K562 (cell line): ENCODE data around the gene APC2. TPM values are rescaled to one million over a fixed set of nuclear protein-coding genes. Genes with fewer than 3 reads are reported as not detected.

Experiments used
- BRD4 ChIP-seq: fragments of 200-600 bp; sonication (generic); IDR thresholded peaks from 2 replicates; pipeline ENCODE4 v1.6.1; 2017; ENCODE audit warnings: inconsistent platforms
- ELF1 ChIP-seq: fragments of 200-800 bp; sonication (Bioruptor generic); IDR thresholded peaks from 2 replicates; pipeline ENCODE4 v1.6.1; 2016; ENCODE audit warnings: missing genetic modification characterization, missing compliant biosample characterization
- HDAC3 ChIP-seq: fragments of 450-650 bp; IDR thresholded peaks from 2 replicates; pipeline ENCODE4 v1.6.1; 2018; ENCODE audit warnings: borderline replicate concordance, mild to moderate bottlenecking, moderate library complexity; ENCODE audit not compliant: partially characterized antibody
- HMGN3 ChIP-seq: IDR thresholded peaks from 2 replicates; pipeline ENCODE4 v1.6.1; 2011; ENCODE audit warnings: borderline replicate concordance, low read depth, mild to moderate bottlenecking, mixed read lengths, low read length; ENCODE audit not compliant: insufficient read length; ENCODE audit errors: extremely low read depth
- HNRNPH1 ChIP-seq: fragments of 200-400 bp; formaldehyde crosslinking; optimal IDR thresholded peaks from 2 replicates; pipeline ENCODE3; 2017; ENCODE audit warnings: low read depth, mild to moderate bottlenecking, low read length, moderate library complexity
- MAZ ChIP-seq, 2 experiments: fragments of 450-650 bp in 1 of 2; sonication (generic) in 1 of 2; formaldehyde crosslinking; IDR thresholded peaks in 1 of 2; conservative IDR thresholded peaks in 1 of 2; 2 replicates each; pipeline versions ENCODE4 v1.4.0 to v1.5.0; 2020; ENCODE audit warnings: mild to moderate bottlenecking in 1 of 2, missing genetic modification reagents in 1 of 2
- MGA ChIP-seq: fragments of 450-650 bp; IDR thresholded peaks from 2 replicates; pipeline ENCODE4 v1.6.1; 2016; ENCODE audit warnings: mild to moderate bottlenecking, moderate library complexity
- OTX1 ChIP-seq: fragments of 450-650 bp; formaldehyde crosslinking; IDR thresholded peaks from 2 replicates; pipeline ENCODE4 v1.4.0; 2022; ENCODE audit warnings: mild to moderate bottlenecking
- PRPF4 ChIP-seq: fragments of 200-400 bp; formaldehyde crosslinking; IDR thresholded peaks from one replicate; pipeline ENCODE4 v1.6.1; 2017; ENCODE audit warnings: low read length, low read depth, mild to moderate bottlenecking; ENCODE audit not compliant: insufficient read depth, poor library complexity, severe bottlenecking
- SETDB1 ChIP-seq: IDR thresholded peaks from one replicate; pipeline ENCODE4 v1.6.1; 2012; ENCODE audit warnings: low read length, control low read depth, inconsistent platforms
- polyA plus RNA-seq, 8 experiments: library from polyadenylated mRNA; depleted of rRNA in 4 of 8; stranded (reverse) in 5 of 8; unstranded in 3 of 8; fragments of >200 nt; fragmentation: Nextera tagmentation in 2 of 8; fragmentation: Illumina TruSeq in 1 of 8; extraction: Ambion mirVana in 2 of 8; extraction: Trizol in 1 of 8; gene quantifications; 2 replicates each; pipeline versions ENCODE4 v1.2.1 to v1.2.3, GENCODE V29; 2011 to 2014; ENCODE audit warnings: inconsistent platforms in 1 of 8, missing spikeins in 1 of 8
- total RNA-seq, 7 experiments: library from RNA; depleted of rRNA in 6 of 7; stranded (reverse); fragments of >200 nt in 6 of 7; fragmentation: Illumina TruSeq in 2 of 7; extraction: Trizol in 2 of 7; gene quantifications; 2 replicates each; pipeline versions ENCODE4 v1.2.1 to v1.2.3, GENCODE V29; 2011 to 2021; ENCODE audit warnings: low replicate concordance in 1 of 7
- TF ChIP-seq, protein P1 (sequence below): conservative IDR thresholded peaks from 2 replicates; pipeline ENCODE4 v1.6.1; 2011; ENCODE audit warnings: low read depth, mild to moderate bottlenecking, low read length; ENCODE audit not compliant: control insufficient read depth
- TF ChIP-seq, protein P2 (sequence below): sonication (generic); formaldehyde crosslinking; IDR thresholded peaks from 2 replicates; pipeline ENCODE4 v1.8.0; 2022; ENCODE audit warnings: missing genetic modification reagents, mild to moderate bottlenecking, moderate library complexity, borderline replicate concordance

APC2 gene
- total and polyA plus RNA-seq, 9 of the 15 experiments (the other 6 are each of a cell fraction or from before 2014, with no cell fraction given), result 0.01 to 0.40 (median 0.05) TPM; not detected in 3

GRCh38 chr19:1408300-1409203 is 41.4 kb upstream of the APC2 start (continued):
- peak; percentile 69 for TF ChIP-seq MGA
- peak; percentile 4 for TF ChIP-seq HMGN3
- no peak for TF ChIP-seq SETDB1
- TF ChIP-seq, protein P1, sequence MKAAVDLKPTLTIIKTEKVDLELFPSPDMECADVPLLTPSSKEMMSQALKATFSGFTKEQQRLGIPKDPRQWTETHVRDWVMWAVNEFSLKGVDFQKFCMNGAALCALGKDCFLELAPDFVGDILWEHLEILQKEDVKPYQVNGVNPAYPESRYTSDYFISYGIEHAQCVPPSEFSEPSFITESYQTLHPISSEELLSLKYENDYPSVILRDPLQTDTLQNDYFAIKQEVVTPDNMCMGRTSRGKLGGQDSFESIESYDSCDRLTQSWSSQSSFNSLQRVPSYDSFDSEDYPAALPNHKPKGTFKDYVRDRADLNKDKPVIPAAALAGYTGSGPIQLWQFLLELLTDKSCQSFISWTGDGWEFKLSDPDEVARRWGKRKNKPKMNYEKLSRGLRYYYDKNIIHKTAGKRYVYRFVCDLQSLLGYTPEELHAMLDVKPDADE, result 0 out of 2 replicates have a peak, but pooled peaks have one; percentile 34
- 0 out of 2 replicates have a peak, but pooled peaks have one; percentile 67 for TF ChIP-seq BRD4
- TF ChIP-seq ELF1 (tag), result no peak
- TF ChIP-seq OTX1 (CRISPR knock-in tag), result no peak
- no peak for TF ChIP-seq HDAC3
- no peak for TF ChIP-seq HNRNPH1
- peak; percentile 59 for TF ChIP-seq PRPF4
- TF ChIP-seq, protein P2, sequence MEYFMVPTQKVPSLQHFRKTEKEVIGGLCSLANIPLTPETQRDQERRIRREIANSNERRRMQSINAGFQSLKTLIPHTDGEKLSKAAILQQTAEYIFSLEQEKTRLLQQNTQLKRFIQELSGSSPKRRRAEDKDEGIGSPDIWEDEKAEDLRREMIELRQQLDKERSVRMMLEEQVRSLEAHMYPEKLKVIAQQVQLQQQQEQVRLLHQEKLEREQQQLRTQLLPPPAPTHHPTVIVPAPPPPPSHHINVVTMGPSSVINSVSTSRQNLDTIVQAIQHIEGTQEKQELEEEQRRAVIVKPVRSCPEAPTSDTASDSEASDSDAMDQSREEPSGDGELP (CRISPR knock-in tag), result peak; percentile 39; the same call in 1 of the 2 replicates
- peak in 1 of 2 experiments; percentile 17; a peak in 1 of 4 replicates for TF ChIP-seq MAZ (CRISPR knock-in tag; conservative IDR thresholded peaks at IDR 0.05 in 1 of 2, IDR thresholded peaks at IDR 0.05 in 1 of 2)
